ENCODE results near the gene AKIRIN2. TPM values are rescaled to one million over a fixed set of nuclear protein-coding genes. Genes with fewer than 3 reads are reported as not detected.
A peak's percentile ranks its signal among the peaks of the same experiment; 100 is the strongest.

AKIRIN2 gene
- total and polyA plus RNA-seq, 9 of the 15 experiments (the other 6 are each of a cell fraction or from before 2014, with no cell fraction given) = 5.8 to 63.9 (median 28.1) TPM

GRCh38 chr6:87723170-87724078 is 21.4 kb upstream of the AKIRIN2 start (continued):
- peak; percentile 82 for TF ChIP-seq CREB3 (tag; conservative IDR thresholded peaks at IDR 0.05; ENCODE audit: low read depth)
- peak; percentile 83 for TF ChIP-seq CBFA2T3 (IDR thresholded peaks at IDR 0.05)
- TF ChIP-seq GABPA (tag; conservative IDR thresholded peaks at IDR 0.05; ENCODE audit: low read depth) = no peak; the same call in 1 of the 2 replicates
- peak; percentile 76 for TF ChIP-seq ZNF444 (CRISPR knock-in tag; IDR thresholded peaks at IDR 0.05)
- TF ChIP-seq NR2C2 (CRISPR knock-in tag; IDR thresholded peaks at IDR 0.05) = no peak
- TF ChIP-seq NR2C2 (tag; IDR thresholded peaks at IDR 0.05) = peak; percentile 88
- TF ChIP-seq SMARCC2 (IDR thresholded peaks at IDR 0.05; ENCODE audit: low read depth) = peak; percentile 87
- TF ChIP-seq KLF16 (IDR thresholded peaks at IDR 0.05) = peak; percentile 20; the same call in 1 of the 2 replicates
- TF ChIP-seq DEAF1 (CRISPR knock-in tag; IDR thresholded peaks at IDR 0.05) = no peak
- TF ChIP-seq ATF4 (CRISPR knock-in tag; IDR thresholded peaks at IDR 0.05) = peak; percentile 79
- peak in 1 of 2 experiments; percentile 27; a peak in 1 of 4 replicates for TF ChIP-seq RAD21 (CRISPR knock-in tag; conservative IDR thresholded peaks at IDR 0.05 in 1 of 2, IDR thresholded peaks at IDR 0.05 in 1 of 2)
- peak; percentile 68 for TF ChIP-seq TCF3 (CRISPR knock-in tag; IDR thresholded peaks at IDR 0.05)
- TF ChIP-seq GTF2F1 (IDR thresholded peaks at IDR 0.05; ENCODE audit: low read depth, low read length) = no peak
- TF ChIP-seq MBD2 (IDR thresholded peaks at IDR 0.05; ENCODE audit: borderline replicate concordance, low read depth) = peak; percentile 42; the same call in 1 of the 2 replicates
- TF ChIP-seq ZNF140 (CRISPR knock-in tag; IDR thresholded peaks at IDR 0.05) = no peak
- no peak for TF ChIP-seq U2AF1 (optimal IDR thresholded peaks at IDR 0.05; ENCODE audit: low read depth, low read length)
- TF ChIP-seq ZNF23 (CRISPR knock-in tag; IDR thresholded peaks at IDR 0.05) = 0 out of 2 replicates have a peak, but pooled peaks have one; percentile 22
- no peak for TF ChIP-seq HMG20B (CRISPR knock-in tag; IDR thresholded peaks at IDR 0.05)
- peak; percentile 63 for TF ChIP-seq ZEB2 (IDR thresholded peaks at IDR 0.05)
- TF ChIP-seq AFF1 (IDR thresholded peaks at IDR 0.05; ENCODE audit: low read depth in 1 of 2, partially characterized antibody in 2 of 2) = peak in 1 of 2 experiments; percentile 60
